NCI-H146 (cell line): Measurements from ENCODE around the gene CTNNA3.

Experiments used
- DNase-seq: peaks from one replicate; lab custom pipeline; 2025; lab: John Stamatoyannopoulos, UW

Gene CTNNA3

DNA sequence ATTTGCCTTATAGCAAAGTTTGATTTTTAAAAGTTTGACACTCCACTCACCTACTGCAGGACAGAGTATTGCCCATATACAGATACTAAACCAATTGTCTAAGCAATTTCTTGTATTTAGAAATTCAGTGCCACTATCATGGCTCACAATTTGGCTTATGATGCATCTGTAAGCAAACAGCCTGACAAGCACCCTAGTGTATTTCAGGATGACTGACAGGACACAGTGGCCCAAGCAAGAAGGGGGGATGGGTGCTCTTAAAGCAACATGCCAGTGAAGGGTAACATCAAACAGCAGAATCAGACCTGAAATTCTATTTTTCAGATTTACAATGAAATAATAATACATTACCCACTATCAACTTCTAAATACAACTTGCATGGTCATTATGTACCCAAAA lies 30.5 kb downstream of the CTNNA3 start:
- DNase-seq, result no peak

DNA sequence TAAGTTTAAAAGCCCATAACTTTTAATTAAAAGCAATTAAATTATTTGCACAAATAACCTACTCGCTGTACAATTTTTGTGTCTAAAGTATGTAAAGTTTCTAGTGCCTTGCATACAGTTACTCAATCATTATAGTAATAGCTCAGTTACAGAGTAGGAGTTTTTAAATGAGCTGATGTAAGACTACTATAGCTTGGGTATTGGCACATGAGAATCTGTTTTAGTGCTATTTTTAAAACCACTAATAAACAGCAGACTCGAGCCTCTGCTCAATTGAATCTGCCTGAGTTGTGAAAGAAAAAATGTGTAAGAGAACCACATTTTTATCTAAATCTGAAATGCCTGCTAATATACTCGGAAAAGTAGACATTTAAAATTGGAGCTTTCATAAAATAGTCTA lies 31.1 kb downstream of the CTNNA3 start:
- no peak for DNase-seq

DNA sequence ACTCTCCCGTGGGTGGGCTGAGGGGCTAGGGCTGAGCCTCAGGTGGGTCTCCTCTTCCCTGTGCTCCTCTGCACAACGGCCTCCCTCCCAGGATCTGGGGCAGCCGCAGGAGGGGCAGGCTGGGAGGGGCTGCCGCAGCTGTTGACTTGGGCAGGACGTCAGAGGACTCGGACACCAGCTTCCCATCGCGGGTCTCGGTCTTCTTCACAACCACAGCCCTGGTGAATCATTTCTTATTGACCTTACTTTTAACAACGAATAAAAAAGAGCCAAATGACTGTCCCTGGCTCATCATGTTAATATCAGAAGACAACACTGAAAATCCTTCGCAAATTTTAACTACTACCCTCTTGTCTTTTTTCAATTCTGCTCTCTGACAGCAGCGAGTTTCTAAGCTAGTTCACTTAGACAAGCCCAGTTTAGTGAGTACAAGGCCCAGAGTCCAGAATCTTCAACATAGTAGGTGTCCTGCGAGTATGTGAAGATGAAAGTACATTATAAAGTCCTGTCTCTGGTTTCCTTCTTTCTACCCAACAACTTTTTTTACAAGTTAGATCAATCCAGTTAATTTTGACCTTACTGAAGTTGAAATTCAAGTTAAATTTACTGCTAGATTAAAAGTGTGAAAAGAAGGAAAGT lies 32.4 kb downstream of the CTNNA3 start:
- DNase-seq, result no peak

DNA sequence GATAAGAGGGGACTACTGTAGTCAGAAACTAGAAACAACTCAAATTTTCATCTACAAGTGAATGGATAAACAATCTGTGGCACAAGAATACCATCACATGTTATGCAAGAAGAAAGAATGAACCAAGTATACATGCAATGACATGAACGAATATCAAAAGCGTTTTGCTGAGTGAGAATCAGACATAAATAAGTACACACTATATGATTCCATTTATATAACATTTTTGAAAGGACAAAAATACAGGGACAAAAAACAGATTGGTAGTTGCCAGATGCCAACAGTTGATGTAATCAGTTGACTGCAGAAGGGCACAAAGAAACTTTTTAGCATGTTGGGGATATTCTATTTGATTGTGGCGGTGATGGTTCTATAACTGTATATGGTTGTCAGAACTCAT lies 33.6 kb downstream of the CTNNA3 start:
- DNase-seq, result no peak

DNA sequence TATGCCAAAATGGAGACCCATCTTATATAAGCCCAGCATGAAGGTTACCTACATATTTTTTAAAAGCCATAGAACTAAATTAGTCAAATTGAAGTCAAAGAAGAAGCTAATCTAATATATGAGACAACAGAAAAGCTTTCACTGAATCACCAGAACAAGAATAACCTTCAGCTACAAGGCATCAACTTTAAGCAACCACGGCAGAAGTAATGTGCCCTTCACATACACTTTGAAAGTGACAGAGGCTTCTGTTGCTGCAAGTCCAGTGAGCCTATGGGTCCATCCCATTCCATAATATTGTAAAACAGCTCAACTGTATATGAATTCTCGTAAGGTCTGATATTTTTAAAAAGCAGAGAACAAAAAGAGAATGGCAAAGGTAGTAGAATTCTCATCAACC lies 36.5 kb downstream of the CTNNA3 start:
- DNase-seq, result no peak

DNA sequence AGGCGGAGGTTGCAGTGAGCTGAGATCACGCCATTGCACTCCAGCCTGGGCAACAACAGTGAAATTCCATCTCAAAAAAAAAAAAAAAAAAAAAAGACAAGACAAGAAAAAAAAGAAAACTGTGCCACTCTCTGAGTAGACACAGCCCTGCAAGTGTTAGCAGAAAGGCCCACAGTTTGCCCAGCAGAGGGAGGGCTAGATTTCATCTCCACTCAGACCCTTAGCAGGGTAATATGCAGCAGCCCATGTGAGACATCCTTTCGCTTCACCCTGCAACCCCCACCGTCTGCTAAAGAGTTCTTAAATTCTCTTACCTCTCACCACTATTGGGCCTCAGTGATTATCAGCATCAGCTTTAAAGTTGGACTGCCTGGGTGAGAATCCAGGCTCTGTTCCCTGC lies 38.2 kb downstream of the CTNNA3 start:
- no peak for DNase-seq

DNA sequence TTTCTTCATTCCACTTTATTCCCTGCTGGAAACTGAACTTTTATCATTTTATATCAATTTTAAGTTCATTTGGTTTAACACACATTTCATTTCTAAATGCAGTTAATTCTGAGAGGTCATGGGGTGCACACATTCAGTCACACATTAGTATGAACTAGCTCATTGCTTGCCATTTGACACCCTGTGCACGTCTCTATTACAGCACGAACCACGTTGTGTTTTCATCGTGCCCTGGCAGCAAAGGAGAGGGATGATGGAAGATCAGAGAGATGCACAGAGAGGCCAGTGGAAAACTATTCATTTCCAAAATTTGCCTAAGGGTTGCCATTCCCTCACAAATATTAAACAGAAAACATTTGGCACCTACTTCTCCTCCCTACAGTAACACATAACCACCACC lies 45.4 kb downstream of the CTNNA3 start:
- DNase-seq, result no peak

DNA sequence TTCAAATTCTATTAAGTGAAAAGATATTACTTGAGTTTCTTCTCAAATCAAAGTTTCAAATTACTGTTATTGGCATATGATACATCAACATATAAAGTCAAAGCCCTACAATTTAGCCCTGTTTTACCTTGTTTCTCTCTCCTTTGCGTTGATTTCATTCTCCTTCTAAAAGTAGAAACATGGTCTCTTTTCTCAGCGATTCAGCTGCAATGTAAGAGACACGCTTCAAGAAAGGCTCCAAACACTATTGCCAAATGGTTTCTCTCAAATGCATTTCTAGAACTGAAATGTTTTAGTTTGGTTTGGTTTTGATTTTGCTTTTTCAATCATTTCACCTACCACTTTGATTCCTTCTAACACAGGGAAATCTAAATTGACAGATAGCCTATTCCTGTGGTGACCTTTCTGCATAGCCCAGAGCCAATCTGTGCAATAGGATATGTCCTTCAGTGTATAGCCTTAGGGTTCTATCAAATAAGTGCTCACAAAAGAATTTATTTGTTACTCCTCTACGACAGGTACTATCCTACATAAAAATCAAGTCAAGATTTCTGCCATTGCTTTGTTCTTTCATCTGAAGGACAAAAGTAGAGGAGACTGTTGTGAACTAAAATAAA lies 47.3 kb downstream of the CTNNA3 start:
- no peak for DNase-seq

DNA sequence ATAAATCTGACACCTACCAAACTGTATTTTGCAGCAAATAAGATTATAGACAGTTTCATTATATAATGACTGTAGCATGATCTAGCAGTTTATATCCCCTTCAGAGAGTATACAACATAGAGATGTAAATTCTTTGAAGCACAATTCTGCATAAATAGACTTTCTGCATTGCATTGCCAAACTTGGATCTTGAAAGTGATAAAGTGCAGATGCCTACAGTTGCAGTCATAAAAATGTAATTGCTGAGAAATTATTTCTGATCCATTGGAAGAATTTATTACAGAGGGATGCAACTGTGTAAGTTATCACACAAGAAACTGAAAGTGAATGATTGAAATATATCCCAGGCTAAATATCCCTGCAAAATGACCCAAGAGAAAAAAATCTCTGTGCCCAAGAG lies 65.1 kb downstream of the CTNNA3 start:
- DNase-seq, result no peak

DNA sequence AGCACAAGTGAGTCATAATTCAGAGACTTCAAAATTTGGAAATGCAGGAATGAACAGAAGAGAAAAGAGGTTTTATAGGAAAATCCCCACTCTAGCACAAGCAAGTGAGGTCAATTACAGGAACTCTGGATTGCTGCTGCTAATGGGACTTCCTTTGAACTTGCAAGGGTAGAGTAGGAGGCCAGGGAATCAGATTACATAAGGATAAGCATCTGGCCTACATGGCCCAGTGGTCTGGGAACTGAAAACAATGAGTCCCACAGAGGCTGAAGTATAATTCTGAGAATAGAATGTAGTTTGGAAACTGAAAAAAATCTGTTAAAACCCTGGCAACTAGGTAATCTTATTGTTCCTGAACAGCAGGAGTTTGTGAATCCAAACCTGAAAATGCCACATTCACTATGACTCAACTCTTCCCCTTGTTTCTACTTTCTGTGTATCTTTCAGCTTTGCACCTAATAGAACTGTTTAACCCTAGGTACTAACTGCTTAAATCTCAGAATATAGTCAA lies 66.5 kb downstream of the CTNNA3 start:
- DNase-seq, result no peak

DNA sequence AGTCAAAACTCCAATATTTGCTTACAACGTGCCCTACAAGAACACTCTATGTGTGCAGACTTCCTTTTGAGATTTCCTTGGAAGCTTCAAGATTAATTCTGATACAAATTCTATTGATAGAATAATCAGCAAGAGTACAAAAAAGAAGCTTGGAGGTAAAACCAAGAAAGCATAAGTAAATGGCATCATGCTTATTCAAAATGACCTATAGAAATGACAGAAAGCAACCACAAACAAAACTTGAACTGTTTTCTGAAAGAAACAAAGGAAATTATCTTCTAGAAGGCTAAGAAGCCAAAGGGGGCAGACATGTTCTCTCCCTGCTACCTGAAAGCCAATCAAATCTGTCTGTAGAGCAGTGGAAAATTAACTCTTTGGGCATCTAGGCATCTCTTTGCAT lies 73.0 kb downstream of the CTNNA3 start:
- DNase-seq, result no peak

DNA sequence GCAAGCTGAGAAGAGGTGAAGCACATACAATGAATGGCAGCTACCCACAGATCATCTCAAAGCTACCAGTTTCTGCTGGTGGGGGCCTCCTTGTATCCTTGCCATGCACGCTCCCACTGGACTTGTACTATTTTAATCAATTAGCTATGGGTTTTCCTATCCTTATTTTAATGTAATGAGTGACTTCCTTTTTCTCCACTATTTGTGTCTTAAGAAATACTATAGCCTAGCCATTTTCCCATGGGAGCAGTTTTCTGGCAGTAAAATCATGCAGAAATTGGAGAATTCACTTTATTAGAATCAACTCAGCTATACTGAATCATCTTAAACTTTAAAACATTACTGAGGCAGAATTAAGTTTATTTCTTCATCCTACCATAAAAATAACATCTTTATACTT lies 73.5 kb downstream of the CTNNA3 start:
- no peak for DNase-seq

DNA sequence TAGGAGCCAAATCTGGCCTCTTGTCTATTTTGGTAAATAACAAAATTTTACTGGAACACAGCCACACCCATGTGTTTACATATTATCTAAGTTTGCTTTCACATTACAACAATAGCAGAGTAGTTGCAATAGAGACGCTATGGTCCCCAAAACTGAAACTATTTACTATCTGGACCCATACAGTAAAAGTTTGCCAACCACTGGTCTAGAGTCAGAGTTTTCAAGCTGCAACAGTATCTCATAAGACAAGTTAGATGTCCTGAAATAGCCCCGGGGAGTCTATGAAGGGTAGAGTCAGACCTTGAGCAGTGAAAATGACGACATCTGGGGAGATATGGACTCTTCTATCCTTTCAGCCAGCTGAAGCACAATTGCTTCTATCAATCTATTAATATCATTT lies 74.2 kb downstream of the CTNNA3 start:
- no peak for DNase-seq

DNA sequence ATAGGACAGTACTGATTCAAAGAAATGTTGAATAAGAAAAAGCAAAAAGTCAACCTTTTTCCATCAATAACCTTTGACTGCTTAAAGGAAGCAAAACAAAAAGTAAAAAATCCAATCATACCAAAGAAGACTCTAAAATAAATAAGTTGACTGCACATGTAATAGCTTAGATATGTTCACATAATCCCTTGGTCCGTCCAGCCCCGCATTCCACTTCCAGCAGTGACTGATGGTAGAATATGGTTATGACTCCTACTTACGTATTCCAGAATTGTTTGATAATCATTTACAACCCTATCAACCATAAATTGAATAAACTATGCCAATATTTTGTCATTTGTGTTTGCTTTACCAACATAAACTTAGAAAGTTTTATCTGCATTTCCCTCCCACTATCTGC lies 77.9 kb downstream of the CTNNA3 start:
- no peak for DNase-seq

DNA sequence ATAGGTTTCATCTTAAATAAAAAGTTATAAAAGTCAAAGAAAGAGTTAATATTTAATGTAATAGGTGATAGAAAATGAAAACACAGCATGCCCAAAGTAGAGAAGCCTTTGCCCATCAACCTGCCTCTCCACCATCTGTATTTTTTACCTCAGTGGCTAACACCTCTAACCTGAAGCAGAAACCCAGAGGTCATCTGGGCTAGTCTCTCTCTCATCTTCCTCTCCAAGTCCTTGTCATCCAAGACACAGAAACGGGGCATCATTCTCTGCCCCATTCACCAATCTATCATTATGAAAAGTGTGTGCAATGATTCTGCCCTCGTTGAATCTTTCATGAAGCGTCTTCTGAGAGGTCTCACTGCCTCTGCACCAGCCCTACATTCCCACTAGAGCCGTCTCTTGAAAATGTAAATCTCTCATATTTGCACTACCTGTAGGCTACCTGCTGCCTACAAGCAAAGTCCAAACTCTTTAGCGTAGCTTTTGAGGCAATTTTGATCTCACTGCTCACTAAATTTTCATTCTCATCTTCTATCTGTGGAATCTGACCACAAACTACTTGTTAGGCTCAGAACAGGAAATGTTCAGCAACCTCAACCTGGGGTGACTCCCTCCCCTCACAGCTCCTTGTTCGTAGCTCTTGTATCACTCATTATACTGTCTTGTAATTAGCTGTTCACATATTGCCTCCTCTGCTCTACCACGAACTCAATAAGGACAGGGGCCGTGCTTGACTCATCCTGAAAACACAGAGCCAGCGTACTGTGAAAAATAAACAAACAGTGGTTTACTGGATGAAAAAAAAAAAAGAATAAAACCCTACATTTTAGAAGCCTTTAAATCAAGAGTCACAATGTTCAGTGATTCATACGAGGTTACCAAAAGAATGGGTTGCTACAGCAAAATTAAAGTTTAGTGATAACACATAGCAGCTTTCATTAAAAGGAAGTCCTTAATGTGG lies 83.1 kb downstream of the CTNNA3 start:
- no peak for DNase-seq

DNA sequence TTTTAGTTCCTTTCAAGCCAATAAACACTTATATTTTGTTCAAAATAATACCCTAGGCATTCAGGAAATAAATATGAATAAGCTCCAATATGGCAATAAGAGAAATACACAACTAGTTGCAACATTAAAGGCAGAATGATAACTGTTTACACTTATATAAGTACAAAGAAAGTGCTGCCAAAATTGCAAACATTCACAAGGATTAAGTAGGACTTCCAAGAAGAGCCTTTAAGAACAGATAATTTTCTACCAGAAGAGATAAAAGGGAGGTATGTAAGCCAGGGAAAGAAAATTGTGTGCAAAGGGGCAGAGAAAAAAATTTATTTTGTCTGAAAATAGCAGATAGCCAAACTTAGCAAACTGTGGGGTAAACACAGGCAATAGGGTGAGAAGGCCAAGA lies 83.8 kb downstream of the CTNNA3 start:
- no peak for DNase-seq

DNA sequence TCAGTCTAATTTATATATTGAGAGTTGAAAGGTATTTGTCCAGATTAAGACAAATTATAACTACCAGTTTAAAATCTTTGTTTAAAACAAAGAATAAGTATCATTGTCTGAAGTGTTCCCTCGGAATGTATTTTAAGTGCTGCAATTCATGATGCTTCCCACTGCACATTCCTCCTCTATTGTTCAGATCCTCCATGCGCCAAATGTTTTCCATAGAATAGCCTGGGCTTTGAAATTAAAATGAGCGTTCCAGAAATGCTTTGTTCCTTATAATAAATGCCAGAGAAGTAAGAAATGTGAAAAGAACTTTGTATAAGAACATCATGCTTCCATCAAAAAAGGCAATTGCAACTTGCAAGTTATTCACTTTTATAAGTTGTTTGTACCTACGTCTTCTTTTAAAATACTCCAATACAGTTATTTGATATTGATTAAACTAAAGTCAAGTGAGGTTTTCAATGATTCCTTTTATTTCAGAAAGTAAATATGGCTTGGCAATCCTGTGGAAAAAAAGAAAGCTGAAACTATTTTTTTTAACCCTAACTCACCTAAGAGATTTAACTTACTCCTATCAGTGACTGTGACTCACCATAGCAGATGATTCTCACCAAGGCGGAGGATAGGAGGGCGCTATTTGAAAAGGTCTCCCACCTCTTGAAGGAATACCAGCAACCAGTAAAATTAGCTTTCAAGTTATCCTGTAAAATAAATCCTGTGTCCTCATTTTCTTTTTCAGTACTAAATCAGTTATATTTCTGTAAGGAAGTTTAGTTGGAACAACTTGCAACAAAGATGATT lies 85.8 kb downstream of the CTNNA3 start:
- DNase-seq, result no peak

DNA sequence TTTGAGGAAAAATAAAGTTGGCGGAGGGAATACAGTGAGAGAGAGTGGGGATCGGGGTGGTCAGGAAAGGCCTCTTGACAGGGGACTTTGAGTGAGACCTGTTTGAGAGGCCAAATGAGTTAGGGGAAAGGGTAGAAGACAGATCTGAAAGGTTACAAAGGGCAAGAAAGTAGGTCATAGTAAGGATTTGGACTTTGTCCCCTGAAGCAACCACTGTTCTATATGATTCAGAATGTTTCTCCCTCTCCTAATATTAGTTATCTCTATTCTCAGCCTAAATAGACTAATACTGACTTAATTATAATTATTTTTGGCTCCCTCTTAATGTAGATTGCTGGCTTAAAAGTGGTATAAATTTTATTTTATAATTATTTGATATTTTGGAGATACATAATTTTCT lies 88.0 kb downstream of the CTNNA3 start:
- no peak for DNase-seq

DNA sequence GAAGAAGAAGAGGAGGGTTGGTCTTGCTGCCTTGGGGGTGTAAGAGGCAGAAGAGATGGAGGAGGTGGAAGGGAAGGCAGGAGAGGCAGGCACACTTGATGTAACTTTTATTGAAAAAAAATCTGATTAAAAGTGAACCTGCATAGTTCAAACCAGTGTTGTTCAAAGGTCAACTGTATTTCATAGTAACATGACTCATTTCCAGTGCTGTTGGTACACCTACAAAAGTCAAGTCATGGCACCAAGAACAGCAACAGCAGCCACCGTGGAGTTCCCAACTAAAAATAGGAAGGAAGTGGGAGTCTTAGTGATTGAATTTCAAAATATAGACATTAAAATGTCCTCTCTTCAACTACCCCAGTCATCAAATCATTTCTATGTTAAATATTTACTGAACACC lies 88.5 kb downstream of the CTNNA3 start:
- DNase-seq, result no peak

DNA sequence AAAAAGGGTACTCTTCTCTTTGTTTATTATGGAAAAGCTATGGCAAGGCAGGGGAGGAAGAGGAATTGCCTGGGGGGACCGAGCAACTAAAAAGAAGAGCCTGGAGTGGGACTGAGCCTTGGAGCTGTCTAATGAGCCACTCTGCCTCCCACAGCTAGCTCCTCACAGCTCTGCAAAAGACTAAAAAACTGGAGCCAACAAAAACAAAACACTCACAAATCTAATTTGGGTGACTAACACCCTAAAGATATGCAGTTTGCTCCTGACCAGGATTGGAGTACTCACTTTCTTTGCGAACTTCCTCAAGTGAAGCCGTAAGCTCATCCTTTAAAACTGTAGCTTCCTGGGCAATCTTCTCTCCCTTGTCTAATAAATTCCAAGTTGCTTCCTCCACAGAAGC lies 89.4 kb downstream of the CTNNA3 start:
- DNase-seq, result no peak

DNA sequence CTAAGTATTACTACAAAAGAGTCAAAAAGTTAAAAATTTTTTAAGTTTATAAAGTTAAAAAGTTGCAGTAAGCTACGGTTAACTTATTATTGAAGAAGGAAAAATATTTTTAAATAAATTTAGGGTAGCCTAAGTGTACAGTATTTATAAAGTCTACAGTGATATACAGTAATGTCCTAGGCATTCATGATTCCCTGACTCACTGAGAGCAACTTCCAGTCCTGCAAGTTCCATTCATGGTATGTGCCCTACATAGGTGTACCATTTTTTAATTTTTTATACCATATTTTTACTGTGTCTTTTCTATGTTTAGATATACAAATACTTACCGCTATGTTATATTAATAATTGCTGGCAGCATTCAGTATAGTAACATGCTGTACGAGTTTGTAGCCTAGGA lies 92.3 kb downstream of the CTNNA3 start:
- DNase-seq, result no peak

DNA sequence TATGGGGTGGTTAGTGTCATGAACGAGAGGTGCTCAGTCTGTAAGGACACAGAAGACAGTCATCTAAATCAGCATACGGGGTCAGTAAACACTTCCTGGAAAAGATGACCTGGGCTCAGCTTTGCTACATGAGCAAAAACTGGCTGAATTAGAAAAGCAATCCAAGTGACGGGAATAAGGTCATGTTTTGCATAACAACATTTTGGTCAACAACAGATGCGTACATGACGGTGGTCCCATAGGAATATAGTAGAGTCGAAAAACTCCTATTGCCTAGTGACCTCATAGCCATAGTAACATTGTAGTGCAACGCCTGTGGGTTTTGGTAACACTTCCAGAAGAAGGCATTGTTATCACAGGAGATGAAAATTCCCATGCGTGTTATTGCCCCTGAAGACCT lies 92.9 kb downstream of the CTNNA3 start:
- DNase-seq, result no peak
